H54 (cell line): Measurements from ENCODE around the gene SH3GL1.

Source experiments
- DNase-seq: peaks from one replicate; pipeline ENCODE4 v3.0.0; 2011; ENCODE audit warnings: low spot score, mixed read lengths; ENCODE audit not compliant: insufficient read length
- FAIRE-seq: peaks from 3 replicates; lab custom pipeline; 2011; peaks lifted over from hg19 to GRCh38; lab: Jason Lieb, UNC
- POLR2A ChIP-seq: IDR thresholded peaks from 2 replicates; pipeline ENCODE4 v1.6.1; 2011; ENCODE audit warnings: low read depth, mild to moderate bottlenecking, low read length

Gene SH3GL1

DNA sequence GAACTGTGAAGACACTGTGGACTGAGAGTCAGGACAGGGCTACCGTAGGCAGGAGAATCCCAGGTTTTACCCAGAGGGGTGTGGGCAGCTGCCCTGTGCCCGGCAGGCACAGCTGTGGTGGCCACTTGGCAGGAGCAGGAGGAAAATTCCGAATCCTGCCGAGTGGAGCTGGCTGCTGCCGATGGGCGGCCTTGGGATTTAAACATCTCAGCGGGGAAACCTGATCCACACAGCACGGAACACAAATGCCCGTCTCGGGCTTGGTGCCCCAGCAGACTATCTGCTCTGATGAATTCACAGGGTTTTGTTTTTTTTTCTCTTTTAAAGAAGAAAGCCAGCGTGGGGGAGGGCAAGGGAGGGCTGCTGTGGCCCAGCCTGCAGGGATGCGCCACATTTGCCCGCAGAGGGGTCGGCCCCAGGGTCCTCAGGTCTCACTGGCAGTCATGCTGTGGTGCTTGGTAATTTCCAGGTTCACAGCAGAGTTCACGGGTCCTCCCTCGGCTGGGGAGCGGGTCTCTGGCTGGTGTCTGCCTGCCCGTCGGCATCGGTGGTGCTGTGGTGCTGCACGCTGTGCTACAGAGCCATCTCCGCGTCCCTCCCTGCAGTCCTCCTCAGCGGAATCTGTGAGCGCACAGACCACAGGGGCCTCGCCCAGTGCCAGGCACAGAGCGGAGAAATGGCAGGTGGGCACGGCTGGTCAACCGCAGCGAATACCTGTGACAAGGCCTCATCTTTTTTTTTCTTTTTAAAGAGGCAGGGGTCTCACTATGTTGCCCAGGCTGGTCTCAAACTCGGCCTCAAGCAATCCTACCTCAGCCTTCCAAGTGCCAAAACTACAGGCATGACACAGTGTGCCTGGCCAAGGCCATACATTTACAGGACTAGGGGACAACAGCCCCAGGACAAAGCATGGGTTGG, 28.8 kb downstream of the SH3GL1 start:
- DNase-seq (no peak), FAIRE-seq (no peak)
- no peak for TF ChIP-seq POLR2A

DNA sequence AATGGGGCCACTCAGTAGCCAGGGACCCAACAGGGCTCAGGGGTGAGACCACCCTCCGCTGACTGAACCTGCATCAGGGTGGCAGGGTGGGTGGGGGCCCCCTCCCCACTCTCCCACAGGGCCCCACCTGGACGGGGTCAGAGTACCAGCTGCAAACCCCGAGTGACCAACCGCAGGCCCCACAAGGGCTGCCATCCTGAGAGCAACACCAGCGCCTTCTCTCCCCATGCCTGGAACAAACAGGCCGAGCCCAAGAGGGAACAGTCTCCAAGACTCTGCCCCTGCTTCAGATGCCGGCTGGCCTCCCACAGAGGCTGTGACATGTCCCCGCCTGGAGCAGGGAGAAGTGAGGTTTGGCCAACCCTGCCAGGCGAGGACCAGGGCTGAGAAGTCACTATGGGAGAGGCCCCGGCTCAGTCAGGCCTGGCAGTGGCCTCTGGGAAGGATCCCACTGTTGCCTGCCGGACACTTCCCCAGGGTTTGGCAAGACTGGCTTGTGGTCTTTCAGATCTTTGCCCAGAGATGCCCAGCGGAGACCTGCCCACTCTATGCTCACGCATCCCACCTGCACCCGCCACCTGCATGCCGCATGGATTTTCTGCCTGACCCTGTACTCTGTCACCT, 29.8 kb downstream of the SH3GL1 start:
- FAIRE-seq (no peak), DNase-seq (no peak)
- no peak for TF ChIP-seq POLR2A

DNA sequence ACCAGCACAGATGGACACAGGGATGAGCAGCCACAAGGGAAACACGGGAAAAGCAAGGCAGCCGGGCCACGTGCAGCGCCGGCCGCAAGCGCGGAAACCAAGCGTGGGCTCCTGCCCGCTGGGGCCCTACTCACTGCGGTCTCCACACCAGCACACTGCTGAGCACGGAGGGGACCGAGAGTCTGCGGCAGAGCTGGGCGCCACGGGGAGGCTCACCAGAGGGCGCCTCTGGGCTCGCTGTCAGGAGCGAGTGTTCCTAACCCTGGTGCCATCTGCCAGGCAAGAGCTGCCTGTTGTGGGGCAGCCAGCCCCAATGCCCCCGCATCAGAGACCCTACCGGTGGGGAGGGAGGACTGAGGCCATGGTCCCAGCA, 30.5 kb downstream of the SH3GL1 start:
- no peak for TF ChIP-seq POLR2A
- FAIRE-seq = no peak

DNA sequence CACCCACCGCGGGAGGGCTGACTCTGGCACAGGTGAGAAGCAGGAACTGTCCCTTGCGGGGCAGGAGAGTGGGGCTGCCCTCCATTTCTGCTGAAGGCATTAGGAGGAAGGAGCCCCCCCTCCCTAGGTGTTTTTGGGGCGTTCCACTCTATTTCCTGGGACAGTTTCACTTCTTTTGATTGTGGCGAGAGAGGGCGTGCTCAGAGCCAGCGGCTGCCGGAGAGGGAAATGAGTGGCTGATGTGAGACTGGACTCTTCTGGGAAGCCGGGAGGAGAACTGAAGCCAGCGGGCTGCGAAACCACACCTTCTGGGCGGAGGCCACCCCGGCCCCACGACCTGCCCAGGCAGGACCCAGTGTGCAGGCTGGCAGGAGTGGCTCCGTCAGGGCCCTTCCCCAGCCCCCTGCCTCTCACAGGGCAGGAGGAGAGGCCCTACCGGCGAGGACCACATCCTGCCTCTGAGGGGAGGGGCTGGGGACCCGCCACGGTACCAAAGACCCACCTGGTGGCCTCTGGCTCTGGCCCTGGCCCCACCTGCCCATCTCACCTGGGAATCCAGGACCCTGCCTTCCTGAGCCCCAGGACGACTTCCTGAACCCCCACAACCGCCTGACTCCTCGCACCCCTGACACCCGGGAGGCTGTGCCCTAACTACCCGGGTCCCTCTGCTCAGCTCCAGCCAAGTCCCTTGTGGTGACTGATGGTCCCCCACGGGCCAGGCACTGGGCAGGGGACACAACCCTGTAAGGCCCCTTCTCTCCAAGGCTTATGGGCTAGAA, 31.0 kb downstream of the SH3GL1 start:
- no peak for FAIRE-seq

More for the DNA sequence above, 30.5 kb downstream of the SH3GL1 start:
- DNase-seq = no peak

DNA sequence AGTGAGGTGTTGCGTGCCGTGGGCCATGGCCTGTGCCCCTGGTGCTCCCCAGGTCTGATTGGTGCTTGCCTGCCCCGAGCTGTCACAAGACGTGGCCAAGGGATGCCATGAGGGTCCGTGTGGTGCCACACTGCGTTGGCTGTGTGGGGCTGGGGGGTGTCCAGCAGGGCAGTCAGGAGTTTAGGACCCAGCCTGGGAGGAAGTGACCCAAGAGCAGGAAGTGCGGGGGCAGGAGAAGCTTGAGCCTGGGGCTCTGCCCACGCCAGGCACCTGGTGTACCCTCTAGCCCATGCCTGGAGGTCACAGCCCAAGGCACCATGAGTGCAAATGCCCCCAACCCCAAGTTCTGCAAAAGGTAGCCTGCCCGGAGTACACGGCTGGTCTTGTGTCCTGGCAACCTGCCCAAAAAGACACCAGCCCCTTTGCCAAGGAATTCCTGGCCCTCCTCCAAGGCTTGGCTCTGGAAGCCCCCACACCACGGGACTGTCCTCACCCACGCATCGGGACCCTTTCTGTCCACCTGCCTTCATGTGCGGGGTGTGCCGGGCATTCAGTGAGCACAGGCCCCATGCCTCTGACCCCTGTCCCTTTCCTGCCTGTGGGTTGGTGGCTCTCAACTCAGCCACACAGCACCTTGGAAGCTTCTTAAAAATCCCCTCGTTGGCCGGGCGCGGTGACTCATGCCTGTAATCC, 32.1 kb downstream of the SH3GL1 start:
- no peak for FAIRE-seq
- no peak for TF ChIP-seq POLR2A
- no peak for DNase-seq

More for the DNA sequence above, 31.0 kb downstream of the SH3GL1 start:
- DNase-seq = no peak
- TF ChIP-seq POLR2A = no peak

DNA sequence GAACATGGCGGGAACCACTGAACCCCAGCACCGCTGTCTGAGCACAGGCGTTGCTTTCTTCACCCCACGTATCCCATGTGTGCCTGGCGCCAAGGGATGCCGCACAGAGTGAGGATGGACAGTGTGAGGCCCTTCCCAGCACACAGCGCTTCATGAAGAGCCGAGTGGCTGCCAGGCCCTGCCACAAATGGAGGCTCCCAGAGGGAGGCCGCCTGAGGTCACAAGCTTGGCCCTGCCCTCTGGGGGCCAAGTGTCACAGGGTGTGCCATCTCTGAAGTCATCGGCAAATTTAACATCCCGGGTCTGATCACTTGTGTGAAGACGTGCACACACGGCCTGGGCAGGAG, 32.6 kb downstream of the SH3GL1 start:
- no peak for TF ChIP-seq POLR2A
- FAIRE-seq (no peak), DNase-seq (no peak)

DNA sequence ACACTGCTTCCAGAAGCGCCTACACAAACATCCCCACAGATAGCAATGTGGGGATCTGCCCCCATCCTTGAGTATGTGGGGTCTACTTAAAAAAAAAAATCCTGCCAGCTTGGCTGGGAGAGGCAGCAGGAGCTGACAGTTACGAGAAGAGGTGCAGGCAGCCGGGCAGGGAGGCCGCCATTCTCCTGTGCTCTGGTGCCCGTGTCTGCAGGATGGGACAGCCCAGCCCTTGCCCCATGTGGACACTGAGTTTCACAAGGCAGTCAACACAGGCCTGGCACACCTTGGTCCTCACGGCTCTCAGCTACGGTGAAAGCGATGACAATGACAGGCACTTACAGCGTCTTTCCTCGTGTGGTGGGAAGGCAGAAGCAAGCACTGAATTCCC, 33.0 kb downstream of the SH3GL1 start:
- TF ChIP-seq POLR2A = no peak
- FAIRE-seq (no peak), DNase-seq (no peak)

DNA sequence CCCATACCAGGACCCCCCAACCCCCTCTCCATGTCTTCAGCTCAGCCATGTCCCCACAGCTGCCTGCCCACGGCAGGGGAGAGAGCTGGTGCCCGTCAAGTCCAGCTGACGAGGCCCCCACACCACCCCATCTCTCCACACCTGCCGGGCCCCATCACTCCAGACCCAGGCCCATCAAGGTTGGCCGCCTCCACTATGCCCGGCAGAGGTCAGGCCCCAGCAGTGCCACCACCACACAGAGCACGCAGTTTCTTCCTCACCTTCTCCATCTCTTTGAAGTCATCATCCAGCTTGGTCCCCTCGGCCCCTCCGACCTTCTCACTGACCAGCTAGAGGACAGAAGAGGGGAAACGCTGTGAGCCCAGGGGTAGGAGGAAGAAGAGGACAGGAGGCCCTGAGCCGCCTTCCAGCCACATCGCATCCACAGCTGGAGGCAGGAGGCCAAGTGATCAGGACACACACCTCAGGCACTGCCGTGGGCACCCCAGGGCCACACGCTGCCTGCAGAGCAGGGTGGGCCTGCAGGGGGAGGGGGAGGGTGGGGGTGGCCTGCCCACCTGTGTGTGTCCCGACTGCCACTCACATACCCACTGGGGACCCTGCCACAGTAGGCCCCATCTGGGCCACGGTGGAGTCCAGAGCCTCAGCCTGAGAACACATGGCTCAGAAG, 33.5 kb downstream of the SH3GL1 start:
- no peak for TF ChIP-seq POLR2A
- DNase-seq (no peak), FAIRE-seq (no peak)

DNA sequence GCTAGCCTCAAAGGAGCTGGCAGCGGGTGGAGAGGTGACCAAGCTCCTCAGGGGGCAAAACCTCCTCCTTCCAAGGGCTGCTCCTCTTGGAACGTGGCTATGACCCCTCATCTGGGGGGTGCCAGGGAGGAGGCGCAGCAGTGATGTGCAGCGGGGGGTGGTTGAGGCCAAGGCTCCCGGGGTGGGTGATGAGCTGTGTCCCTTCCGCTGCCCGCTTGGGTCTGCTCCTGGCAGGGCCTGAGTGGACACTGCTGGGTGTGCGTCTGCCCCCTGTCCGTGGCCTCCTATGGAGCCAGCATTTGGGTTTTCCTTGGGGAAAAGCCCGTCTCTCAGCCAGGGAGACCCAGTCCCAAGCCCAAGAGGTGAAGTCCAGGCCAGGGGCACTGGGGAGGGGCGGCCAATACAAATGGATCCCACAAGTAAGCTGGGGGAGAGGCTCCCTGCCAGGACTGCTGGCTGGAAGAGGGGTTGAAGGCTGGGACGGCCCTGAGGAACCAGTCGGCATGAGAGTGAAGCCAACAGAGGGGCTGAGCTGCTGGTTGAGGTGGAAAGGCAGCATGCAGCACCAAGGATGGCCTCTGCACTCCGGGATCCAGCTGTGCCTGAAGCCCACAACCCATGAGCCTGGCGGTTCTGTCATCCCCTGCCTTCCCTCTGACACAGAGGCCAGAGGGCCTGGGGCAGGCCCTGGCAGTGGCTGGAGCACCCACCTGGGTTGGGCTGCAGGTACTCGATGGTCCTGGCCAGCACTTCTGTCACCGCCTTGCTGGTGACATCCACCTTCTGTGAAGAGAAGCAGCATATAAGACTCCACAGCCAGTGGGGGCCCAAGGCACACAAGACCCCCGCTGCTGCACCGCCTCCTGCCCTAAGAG, 34.3 kb downstream of the SH3GL1 start:
- TF ChIP-seq POLR2A = no peak
- FAIRE-seq = no peak
- DNase-seq = no peak

DNA sequence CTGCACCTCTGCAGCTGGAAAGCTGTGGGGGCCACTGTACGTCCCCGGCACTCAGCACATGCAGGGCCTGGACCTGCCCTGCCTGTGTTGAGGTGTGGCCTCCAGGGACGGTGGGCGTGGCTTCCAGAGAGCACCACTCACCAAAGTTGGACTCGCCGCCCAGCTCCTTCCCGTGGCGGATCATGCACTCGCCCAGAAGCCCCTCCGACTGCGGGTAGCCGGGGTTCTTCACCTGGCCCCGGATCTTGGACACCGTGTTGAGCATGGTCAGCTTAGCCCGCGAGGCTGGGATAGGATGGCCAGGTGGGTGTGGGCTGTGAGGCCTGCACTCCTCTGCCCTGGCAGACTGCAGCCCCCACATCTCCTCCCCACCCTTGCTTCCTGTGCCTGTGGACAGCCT, 35.0 kb downstream of the SH3GL1 start:
- FAIRE-seq (no peak), DNase-seq (no peak)
- no peak for TF ChIP-seq POLR2A

DNA sequence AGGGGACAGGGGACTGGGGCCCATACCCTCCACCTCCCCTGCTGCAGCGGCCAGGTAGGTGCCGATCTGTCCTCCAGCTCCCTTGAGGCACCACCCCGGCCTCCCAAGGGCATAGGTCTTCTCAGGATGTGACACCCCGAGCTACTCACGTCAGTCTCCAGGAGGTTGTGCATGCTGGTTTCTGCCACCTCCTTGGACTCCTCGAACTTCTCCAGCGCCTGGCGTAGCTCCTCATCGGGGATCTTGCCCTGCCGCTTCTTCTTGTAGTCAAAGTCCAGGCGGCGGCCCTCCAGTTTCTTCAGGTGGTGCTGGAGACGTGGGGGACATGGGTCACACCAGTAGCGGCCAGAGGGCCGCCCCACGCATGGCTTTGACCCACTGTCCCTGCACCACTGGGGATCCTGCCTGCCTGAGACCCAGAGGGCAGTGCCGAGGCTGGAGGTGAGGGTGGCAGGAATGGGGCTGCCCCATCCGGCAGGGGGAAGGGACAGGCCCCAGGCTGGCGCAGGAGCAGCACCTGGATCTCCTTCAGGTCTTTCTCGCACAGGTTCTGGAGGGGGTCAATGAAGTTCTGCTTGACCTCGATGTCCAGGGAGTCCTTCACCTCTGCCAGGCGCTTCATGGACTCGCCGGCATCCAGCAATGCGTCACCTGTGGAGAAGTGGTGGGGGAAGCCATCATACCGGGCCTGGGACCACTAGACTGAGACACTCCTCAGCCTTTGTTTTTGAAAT, 36.6 kb downstream of the SH3GL1 start:
- no peak for TF ChIP-seq POLR2A
- FAIRE-seq (no peak), DNase-seq (no peak)
